NOMO-1 treated with DMSO at 0.1 percent for 48 hours (cell line): ENCODE measurements around the gene ANKRD10.
"Not testable (repeated sequence)": the region's sequence is repeated elsewhere in the genome, so short reads cannot be mapped to it uniquely, and the experiment has no call there.

Experiments
- DNase-seq: peaks from one replicate; lab custom pipeline; 2025; ENCODE audit not compliant: unreplicated experiment; lab: John Stamatoyannopoulos, UW

The ANKRD10 gene

GRCh38 chr13:110915057-110915873, at the start of gene ANKRD10:
TSS of gene ANKRD10 (minus strand) at chr13:110915069. CDS start at chr13:110914934, 135 bp downstream.
- peak; percentile 99 for DNase-seq

DNA sequence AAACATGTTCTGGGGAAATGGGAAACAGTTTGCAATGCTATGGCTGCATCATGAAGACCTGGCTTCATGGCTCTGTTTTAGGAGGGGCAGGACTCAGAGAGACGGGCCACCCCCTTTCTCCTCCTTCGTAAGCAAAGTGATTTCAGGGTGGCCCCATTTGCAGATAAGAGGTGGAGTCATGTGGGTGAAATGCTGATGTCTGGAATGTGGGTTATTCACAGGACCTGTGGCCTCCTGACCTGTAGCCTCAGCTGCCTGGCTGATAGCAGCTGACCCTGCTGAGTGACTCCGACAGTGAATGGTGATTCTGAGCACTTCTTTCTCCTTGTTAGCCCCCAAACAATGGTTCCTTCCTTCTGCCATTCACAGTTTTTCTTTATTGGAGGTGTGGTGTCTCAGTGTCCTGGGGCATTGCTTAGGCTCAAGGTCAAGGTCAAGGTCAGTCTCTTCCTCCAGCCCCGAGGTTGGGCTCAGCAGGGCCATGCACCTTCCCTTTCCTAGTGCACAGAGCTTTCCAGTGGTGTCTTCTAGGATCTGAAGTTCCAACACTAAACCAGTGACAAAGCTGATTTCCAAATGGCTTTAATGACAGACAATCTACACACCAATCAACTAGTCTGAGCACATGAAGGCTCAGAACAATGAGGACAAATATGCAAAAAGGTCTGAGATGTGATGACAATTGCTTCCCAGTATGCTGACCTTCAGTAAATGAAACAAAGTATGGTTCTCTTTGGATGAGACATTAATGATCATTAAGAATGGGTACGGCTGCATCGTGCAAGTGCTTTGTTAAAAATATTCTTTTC, 49.6 kb upstream of the ANKRD10 start:
- DNase-seq = no peak

DNA sequence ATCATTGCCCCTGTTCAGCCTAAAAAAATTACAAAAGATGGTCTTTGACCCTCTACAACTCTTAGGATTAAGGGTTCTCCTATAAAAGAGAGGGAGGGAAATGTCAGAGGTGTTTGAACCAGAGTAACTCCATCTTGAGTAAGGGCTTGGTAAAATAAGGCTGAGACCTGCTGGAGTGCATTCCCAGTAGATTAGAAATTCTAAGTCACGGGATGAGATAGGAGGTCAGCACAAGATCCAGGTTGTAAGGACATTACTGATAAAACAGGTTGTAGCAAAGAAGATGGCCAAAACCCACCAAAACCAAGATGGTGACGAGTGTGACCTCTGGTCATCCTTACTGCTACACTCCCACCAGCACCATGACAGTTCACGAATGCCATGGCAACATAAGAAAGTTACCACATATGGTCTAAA, 48.7 kb upstream of the ANKRD10 start:
- no peak for DNase-seq

DNA sequence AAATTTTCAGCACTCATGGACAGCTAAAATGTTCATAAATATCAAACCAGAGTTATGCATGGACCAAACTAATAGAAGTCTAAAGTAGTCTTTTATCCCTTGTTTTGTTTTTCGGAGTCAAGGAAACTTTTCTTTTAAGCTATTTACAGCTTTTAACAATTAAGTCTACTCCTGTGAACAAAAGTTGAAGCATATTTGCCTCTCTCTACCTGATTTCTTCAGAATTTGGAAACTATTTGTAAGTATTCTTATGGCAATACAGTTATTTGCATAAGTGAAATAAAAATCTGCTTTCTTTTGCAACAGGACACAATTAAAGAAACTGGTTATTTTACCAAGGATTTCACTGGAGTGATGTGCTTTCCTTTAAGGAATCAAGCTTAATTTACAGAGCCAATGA, 47.1 kb upstream of the ANKRD10 start:
- DNase-seq = no peak

DNA sequence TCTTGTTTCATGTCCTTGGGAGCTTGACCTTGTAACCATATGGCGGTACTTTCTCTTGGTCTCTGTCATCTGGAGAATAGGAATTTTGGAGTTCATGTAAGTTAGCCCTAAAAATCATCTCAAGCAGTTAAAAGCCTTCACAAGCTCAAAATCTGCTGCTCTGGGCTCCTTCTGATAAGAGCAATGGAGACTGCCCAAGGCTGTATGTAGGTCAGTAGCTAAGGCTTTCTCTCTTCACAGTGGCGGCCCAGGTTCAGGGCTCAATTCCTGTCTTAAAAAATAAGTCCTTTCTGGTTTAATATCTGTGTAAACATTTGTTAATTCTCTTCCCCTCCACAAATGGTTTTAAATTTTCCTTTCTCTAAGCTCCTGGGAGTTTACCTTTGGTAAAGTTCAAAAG, 45.3 kb upstream of the ANKRD10 start:
- DNase-seq = no peak

GRCh38 chr13:110957931-110958330, 43.1 kb upstream of the ANKRD10 start:
- no peak for DNase-seq

DNA sequence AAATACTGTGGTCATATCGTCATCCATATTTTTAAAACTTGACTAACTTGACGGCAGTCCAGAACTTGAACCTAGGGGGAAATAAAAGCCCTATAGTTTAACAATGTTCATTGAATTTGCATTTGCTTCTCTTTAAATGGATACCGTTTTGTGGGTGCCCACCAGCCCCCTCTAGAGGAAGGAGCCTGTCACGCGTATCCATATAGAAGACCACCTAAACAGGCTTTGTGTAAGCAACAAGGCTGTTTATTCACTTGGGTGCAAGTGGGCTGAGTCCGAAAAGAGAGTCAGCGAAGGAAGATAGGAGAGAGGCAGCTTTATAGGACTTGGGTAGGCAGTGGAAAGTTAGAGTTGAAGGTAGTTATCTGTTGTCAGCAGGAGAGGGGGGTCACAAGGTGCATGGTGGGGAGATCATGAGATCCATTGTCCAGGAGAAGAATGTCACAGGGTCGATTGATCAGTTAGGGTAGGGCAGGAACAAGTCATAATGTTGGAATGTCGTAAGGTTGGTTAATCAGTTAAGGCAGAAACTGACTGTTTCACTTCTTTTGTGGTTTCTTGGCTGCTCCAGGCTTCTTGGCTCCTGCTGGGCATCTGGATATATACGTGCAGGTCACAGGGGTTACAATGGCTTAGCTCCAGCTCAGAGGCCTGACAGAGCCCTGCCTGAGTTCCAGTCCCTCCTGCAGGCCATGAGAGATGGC, 42.5 kb upstream of the ANKRD10 start:
- no peak for DNase-seq

GRCh38 chr13:110956216-110956615, 41.3 kb upstream of the ANKRD10 start:
- DNase-seq = not testable (repeated sequence)

GRCh38 chr13:110955608-110956007, 40.7 kb upstream of the ANKRD10 start:
- not testable (repeated sequence) for DNase-seq

GRCh38 chr13:110955072-110955503, 40.2 kb upstream of the ANKRD10 start:
- DNase-seq = peak; percentile 77

DNA sequence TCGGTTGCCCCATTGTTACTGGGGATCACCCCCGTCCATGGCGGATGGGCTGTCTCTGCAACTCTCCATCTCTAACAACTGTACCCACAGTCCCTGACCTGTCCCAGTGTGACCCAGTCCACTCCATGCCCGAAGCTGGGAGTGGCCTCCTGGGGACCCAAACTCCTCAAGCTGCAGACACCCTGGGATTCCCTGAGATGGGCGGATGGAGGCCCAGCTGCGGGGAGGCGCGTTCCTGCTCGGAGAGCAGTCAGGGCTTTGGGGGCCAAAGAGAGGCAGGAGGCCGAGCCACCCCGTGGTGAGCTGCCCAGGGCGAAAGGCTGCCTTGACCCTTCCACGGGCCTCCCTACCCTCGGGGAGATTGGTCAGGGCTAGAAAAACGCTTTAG, 39.7 kb upstream of the ANKRD10 start:
- not testable (repeated sequence) for DNase-seq

DNA sequence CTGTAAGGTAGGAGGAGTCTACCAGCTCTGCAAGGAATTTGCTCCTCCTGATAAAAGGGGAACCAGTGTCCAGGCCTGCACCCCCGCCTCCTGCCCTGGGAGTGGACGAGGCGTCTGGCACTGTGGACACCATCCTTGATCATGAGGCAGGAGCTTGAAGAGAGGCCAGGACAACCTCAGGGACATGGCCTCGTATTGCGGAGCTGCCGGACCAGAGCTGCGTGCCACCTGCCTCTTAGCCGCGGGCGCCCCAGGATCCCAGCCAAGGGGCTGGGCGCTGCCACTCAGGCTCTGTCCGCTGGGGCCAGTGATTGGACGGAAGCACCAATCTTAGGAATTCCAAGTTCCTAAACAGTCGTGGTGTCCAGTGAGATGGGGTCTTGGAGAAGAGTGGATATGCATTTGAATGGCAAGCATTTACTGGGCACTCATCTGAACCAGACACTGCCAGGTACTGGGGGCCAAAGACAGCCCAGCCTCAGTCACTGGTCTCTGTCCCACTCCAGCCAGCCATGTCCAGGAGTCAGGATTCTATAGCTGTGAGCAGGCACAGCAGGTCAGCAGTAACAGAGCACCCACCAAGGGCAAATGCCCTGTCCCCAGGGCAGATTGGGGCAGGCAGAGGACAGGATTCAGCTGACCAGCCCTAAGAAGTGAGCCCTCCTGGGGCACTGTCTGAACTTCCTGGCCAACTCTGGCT, 39.1 kb upstream of the ANKRD10 start:
- DNase-seq = no peak

DNA sequence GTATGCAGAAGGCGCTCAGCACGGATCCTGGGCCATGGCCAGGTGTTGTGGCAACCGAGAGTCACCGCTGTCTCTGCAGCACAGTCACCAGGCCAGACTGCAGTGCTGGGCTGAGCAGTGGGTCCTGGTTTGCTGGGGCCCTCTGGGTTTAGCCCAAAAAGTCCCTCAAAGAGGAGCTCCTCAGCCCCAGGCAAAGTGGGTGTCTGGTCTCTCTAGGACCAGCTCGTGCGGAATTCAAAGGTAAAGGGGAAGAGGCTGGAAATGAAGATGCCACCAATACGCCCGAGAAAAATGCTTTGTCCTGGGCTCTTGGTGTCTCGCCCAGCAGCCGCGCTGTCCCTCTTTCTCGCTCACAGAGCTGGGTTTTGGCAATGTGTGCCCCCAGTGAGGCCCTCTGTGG, 38.5 kb upstream of the ANKRD10 start:
- no peak for DNase-seq

- DNase-seq = not testable (repeated sequence)
Measured at GRCh38 chr13:110952135-110952534, 37.3 kb upstream of the ANKRD10 start.

GRCh38 chr13:110950819-110951570, 36.1 kb upstream of the ANKRD10 start:
- no peak for DNase-seq

DNA sequence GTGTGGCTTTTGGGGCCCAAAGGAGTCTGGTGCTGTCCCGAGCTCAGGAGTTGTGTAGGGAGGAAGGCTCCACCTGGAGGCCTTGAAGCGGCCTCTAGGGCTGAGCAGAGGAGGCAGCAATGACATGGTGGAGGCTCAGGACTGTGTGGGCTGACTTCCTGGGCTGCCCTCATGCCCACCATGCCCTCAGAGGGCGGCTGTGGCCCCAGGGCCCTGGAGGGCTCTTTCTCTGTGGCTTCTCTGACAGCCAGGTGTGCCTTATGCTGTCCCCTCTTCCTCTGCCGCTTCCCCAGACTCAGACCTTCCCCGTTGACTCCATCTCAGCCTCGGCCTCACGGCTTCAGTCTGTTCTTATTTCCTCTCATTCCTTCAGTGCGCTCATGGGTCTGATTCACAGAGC, 35.5 kb upstream of the ANKRD10 start:
- DNase-seq = no peak

- DNase-seq = no peak
Measured at GRCh38 chr13:110949628-110950027, 34.8 kb upstream of the ANKRD10 start.

DNA sequence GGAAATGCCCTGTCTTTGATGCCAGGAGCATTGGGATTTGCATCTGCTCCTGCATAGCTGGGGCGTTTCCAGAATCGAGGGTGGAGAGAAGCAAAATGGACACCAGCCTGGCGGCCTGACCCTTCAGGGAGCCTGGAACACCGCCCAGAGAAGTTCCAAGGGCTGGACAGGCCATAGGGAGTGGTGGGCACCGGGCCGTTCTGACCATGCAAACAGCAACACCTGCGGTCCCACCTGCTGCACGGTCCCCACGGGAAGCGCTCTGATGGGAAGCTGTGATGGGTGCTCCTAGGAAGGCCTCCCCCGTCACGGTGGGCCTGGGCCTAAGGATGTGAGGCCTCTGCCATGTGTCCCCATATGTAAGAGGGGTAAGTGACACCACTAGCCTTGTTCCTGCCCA, 34.2 kb upstream of the ANKRD10 start:
- no peak for DNase-seq

GRCh38 chr13:110947338-110947737, 32.5 kb upstream of the ANKRD10 start:
- not testable (repeated sequence) for DNase-seq

DNA sequence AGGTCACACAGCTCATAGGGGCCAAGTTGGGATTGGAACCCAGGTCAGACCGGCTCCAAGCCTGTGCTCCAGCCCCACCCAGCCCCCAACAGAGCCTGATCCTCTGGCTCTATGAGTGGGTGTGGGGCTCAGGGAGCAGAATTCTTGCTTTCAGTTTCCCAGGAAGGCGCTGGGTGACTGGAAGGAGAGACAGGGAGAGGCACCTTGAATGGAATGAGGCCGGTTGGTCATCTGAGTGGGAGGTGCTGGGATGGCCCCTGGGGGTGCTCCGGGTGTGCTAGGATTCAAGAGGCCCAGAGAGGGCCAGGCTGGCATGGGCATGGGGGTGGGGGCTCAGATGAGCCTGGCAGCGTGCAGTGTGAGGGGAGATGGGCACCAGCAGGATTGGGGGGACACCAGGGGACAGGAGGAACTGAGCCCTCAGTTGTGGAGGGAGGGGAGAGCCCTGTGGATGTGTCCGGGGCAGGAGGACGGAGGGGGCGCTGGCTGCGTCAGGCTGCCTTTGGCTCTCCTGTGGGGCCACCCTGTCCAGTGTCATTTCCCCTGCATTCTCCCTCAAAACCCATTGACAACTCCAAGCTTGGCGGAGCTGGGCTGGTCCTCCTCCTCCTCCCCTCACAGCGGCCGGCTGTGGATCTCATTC, 31.2 kb upstream of the ANKRD10 start:
- DNase-seq = no peak
